GM21786 (cell line): ENCODE data around the gene LRP5.

ENCODE experiments used
- ATAC-seq: cut with Tn5 transposase; IDR thresholded peaks from one replicate; pipeline ENCODE4 v1.9.1; 2021; ENCODE audit not compliant: unreplicated experiment

The LRP5 gene

DNA sequence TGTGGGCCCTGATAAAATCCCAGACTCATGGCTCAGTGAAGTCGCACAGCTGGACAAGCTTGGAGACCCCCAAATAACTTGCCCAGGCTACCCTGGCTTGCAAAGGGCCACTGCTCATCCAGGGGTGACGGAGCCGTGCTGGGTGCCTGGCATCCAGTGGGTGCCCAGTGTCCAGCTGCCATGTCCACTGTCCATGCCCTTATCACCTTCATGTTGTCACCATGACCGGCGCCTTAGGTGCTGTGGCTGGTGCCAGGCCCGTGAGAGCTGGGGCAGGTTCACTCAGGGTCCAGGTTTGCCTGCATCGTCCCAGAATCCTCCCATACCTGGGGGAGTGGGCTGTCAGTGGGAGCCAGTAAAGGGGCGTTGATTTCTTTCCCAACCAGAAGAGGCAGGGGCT lies 57.4 kb downstream of the LRP5 start:
- ATAC-seq = no peak

DNA sequence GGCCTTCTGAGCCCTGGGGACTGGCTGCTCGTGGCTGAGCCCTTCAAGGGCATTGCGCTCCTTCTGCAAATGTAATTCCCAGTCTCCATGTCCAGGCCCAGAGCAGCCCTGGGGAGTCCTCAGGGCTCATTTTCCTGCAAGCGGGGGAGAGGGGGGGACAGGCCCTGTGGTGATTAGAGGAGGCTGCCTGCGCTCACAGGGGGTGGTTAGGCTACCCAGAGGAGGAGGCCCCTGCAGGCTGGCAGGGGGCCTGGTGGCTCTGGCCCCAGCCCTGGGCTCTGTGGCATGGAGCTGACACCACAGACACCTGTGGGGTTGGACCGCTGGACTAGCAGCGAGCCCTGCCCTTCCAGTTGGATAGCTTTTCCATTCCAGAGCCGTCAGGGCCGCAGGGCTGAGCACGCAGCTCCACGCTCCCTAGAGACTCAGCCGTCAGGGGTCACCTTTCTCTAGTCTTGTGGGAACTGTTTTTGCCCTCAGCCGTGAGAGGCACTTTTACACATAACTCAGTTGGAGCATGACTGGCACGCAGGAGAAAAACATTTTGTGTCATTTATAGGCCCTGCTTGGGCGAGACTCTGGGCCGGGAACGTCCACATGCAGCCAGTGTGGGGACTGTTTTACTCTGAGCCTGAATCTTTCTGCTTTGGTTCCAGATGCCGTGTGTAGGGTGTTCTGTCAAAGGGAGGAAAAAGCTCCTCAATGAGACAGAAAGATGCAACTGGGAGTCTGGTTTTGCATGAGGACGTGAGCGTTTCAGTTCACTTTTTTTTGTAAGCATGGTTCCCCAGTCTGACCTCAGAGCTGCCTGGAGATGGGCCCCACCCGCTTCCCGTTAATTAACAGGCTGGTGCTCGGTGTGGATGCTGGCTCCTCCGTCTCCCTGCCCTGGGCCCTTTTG lies 58.1 kb downstream of the LRP5 start:
- peak; percentile 82 for ATAC-seq

DNA sequence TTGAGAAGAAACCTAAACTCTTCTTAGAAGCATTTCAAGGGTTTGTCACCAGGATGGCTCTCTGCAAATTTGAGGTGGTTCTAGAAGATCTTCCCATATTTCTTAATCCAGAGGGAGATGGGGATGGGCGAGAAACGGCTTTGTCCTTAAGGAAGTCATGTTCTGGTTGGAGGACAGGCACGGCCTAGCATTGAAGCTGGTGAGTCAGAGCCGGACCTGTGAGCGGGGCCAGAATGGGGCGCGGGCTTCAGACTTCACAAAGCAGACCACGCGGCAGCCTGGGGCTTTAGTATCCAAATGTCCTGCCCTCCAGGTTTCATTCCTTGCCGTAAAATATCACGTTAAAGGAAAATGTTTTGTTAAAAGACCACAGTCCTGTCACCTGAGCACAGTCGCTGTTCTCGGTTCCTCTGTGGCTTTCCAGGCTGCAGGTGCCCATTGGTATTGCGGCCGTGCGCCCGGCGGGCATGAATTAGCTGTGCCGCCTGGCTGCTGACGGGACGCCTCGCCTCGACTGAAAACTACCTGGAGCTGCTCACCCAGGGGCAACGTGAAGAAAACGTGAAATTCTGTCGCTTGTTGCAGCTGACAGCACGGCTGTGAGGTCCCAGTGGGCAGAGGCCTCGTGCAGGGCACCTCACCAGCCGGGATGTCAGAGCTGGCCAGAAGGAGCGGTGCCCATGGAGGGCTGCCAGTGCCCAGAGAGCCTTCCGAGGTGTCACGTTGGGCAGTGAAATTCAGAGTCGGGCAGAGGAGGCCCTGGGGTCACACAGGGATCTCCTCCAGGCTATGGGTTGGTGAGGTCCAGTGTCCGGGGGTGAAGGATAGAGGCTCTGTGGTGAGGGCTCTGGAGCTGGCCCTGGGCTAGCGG lies 59.0 kb downstream of the LRP5 start:
- ATAC-seq = no peak

DNA sequence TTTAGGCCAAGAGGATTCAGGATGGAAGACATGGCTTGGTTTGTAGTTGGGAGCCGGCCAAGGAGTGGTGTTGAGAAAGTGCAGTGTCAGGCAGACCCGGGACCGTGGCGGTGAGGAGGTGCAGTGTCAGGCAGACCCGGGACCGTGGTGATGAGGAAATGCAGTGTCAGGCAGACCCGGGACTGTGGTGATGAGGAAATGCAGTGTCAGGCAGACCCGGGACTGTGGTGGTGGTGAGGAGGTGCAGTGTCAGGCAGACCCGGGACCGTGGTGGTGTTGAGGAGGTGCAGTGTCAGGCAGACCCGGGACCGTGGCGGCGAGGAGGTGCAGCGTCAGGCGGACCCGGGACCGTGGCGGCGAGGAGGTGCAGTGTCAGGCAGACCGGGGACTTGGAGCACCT lies 59.7 kb downstream of the LRP5 start:
- no peak for ATAC-seq

DNA sequence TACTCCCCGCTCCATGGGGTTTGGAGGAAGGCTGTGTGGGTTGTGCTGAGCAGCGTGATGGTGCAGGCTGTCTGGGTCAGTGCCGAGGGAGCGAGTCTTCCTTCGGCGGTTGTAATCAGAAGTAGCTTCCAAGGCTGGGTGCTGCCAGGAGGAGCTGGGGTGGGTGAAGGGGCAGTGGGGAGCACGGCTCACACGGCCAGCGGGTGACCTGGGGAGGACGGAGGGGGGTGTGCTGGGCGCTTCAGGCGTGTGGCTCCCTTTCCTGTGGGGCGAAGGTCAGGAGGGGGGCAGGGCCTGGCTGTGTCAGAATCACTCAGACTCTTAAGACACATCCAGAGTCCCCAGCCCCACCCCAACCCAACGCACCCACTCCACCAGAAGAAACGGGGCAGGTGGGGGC lies 60.2 kb downstream of the LRP5 start:
- ATAC-seq = no peak

DNA sequence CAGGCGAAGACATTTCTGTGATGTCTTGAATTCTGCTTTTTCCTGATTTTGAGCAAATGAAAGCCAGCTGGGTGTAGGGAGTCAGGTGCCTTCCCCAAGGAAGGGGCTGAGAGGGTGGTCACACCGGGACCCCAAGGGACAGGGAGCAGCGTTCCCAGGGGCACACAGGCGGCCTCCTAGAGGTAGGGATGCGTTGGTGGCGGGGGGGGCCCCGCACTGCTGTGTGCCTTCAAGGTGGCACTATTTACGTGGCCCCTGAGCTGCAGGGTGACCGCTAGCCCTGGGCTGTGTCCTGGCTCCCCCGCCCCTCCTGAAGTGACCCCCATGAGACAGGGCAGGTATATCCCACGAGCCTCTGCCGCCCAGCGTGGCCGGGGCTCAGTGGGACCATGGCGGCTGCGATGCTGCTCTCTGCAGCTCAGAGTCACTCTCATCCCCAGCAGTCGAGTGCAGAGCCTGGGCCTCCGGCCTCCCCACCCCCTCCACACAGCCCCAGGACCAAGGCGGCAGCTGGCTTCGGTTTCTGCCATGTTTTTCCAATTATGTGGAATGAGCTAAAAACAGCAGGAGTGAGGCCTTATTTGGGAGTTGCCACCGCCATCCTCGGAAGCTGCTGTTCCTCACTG lies 60.9 kb downstream of the LRP5 start:
- ATAC-seq = no peak

DNA sequence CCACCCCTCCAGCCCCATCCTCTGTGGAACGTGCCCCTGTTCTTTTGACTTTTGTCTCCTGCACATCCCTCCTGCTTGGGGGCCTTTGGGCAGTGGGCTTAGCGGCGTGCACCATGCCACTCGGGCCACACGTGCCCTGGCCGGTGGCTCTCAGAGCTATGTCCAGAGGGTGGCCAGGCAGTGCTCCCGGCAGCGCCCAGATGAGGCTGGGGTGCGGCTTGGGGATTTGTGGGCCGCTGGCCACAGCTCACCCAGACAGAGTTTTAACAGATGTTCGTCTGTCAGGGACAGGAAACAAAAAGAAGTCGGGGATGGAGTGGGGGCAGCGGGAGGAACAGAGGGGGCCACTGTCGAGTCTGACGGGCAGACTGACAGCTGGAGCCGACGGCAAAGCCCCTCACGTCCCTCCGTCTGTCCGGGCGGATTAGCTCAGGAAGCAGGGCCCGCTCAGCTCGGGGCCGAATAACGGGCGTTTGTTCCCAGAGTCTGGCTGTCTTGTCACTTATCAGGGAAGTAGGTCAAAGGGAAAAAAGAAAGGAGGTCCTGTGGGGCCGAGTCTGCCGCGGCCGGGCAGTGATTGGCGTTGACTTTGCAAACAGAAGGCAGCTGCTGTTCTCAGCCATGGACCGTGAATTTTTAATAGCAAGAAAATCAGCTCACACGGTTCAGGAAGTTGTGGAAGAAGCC lies 61.6 kb downstream of the LRP5 start:
- ATAC-seq = no peak

DNA sequence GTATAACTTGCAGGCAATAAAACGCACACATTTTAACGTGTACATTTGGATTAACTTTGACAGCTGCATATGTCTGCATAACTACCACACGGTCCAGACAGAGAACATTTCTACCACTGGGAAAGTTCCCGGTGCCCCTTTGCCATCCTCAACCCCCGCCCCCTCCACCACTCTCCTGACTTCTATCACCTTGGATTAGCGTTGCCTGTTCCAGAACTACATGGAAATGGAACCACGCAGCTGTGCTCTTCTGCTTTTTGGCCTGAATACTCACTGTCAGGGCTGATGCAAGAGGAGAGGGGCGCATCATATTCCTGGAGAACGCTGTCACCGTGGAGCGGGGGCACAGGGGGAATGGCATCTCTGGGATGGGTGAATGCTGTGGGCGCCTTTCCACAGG lies 62.1 kb downstream of the LRP5 start:
- no peak for ATAC-seq

DNA sequence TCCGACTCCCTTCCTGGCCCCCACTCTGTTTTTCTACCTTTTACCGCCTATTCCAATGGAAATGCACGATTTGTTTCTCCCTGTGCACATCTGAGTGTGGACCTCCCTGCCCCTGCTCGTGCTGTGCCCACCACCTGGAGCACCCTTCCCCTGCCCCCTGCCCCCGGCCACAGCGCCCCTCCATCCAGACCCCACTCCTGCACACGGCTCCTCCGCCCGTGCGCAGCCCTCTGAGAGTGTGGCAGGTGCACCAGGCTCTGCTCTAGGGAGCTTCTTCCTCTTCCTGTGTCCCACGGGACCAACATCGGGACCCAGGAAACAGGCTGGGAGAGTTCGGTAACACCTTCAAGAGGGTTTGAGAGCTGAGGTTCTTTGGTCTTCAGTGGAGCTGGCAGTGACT lies 62.9 kb downstream of the LRP5 start:
- ATAC-seq = no peak

DNA sequence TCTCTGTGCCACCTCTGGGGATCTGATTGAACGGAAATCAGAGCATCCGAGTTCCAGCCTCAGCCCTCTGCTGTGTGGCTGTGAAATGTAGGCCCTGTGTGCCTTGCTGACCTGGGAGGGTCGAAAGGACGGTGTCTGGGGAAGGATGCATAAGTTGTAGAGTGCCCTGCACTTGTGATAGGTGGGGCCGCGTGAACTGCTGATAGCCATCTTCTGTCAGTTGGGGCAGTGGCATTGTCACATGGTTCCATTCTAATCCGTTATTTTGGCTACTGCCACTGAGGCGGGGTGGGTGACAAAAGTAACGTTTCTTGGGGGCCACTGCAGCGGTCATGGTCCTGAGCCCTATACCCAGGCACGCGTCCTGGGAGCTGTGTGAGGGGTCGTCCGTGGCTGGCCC lies 63.4 kb downstream of the LRP5 start:
- ATAC-seq = no peak

DNA sequence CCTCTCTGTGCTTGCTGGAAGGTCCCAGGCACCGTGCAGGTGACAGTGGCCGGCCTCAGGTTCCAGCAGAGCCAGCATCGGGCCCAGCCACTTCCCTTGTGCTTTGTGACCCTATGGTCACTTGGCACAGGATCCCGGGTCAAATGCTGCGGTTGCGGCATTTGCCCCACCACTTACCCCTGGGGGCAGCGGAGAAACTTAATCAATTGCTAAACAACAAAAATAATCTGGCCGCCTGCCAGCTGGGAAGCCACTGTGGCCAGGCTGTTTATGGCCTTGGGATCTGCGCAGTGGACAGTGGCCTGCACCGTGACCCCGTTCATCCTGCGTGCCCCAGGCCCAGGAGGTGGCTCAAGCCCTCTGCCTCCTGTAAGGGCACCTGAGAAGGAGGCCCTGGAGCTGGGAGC lies 65.0 kb downstream of the LRP5 start:
- ATAC-seq = no peak

DNA sequence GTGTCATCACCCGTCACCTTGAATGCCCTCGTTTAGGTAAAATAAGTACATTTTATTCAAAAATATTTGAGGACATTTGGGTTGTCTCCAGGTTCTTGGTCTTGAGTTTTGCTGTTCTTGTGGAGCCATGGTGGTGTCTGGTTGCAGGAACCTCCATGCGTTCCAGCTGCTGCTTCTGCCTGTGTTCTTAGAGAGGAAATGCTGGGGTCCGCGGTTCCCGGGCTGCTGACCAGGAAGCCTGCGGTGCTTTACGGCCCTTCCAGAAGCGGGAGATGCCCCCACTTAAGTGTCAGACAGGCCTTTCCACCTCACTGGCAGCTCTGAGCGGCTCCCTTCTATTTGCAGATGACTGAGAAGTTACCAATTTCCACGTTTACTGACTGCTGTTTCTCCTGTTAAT lies 66.8 kb downstream of the LRP5 start:
- ATAC-seq = no peak

DNA sequence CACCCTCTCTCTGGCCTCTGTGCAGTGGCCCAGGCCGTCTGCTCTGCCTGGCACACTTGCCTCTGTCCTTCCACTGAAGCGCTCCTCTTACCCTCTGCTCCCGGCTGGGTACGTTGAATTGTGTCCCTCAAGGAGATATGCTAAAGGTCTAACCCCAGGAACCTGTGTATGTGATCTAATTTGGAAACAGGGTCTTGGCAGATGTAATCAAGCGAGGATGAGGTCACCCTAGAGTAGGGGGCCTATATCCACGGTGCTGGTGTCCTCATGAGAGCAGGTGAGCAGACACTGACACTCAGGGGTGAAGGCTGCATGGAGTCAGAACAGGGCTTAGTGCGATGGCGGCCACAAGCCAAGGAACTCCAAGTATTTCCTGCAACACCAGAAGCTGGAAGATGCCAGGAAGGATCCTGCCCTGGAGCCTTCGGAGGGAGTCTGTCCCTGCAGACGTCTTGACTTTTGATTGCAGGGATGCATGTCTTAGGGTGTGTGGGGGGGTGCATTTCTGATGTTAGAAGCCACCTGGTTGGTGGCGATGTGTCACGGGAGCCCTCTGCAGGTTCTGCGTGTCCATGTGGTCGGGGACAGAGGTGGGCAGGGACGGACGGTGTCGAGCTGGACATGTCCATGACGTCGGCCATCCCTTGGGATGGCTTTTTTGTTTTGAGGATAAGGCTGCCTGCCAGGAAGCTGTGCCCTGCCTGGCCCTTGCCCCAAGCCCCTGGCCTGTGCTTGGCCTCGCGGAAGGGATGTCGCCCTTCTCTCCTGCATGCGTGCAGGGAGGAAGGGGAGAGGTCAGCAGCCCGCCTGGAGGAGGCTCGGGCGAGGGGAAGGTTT lies 68.6 kb downstream of the LRP5 start:
- ATAC-seq = no peak

DNA sequence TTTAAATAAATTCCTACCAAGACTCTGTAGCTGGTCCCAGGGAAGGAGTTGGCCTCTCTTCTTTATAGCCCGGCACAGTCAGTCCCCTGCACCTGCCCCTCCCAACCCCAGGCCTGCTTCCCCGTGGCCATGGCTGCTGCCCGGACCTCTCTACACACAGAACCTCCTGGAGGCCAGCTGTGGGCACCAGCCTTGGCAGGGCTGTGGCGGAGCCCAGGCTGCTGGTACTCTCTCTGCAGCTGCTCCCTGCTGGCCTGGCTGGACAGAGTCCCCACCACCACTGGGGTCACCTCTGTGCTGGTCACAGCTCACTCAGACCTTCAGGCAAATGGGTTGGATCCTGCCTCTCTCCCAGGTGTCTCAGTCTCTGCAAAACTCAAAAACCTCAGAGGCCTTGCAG lies 69.3 kb downstream of the LRP5 start:
- no peak for ATAC-seq

DNA sequence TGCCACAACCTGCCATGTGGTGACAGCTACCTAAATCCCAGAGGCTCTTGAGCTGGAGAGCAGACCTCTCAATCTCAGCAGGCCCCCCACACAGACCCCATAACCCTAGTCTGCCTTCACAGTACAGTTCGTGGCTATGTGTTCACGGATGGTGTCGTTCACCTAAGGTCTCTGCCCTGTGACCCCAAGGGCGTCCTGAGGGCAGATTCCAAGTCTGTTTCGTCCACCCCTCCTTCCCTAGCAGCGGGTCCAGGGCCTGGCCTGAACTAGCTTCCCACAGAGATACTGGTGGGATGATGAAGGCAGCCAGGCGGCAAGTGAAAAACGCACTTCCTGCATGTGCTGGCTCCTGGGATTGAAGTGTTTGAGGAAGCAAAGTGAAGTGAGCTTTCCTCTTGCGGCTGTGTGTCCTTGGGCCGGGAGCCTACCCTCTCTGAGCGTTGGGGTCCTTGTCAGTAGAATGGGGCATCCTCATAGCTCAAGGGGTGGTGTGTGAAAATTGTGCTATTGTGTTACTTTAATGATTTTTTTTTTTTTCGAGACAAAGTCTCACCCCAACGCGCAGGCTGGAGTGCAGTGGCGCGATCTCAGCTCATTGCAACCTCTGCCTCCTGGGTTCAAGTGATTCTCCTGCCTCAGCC lies 70.1 kb downstream of the LRP5 start:
- no peak for ATAC-seq

DNA sequence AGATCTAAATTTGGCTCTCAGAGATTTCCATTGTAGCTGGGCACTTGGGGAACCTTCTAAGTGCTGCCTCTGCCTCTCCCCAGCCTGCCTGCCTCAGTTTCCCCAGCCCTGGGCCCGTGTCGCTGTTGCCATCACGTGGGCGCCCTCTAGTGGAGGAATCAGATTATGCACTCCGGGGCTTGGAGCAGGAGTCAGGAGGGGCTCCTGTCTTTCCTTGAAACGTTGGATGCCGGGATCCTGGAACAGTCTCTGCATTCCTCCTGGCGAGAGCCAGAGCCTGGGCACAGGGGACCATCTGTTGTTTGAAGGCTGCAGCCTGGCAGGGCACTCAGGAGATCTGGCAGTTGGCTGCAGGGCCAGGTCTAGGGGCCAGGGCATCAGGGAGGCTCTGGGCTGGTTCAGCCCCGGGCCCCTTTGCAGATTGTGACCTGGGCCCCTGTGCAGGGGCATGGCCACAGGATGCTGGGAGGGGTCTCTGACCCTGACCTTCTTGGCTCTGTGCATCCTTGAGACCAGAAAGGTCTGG lies 71.6 kb downstream of the LRP5 start:
- ATAC-seq = no peak

DNA sequence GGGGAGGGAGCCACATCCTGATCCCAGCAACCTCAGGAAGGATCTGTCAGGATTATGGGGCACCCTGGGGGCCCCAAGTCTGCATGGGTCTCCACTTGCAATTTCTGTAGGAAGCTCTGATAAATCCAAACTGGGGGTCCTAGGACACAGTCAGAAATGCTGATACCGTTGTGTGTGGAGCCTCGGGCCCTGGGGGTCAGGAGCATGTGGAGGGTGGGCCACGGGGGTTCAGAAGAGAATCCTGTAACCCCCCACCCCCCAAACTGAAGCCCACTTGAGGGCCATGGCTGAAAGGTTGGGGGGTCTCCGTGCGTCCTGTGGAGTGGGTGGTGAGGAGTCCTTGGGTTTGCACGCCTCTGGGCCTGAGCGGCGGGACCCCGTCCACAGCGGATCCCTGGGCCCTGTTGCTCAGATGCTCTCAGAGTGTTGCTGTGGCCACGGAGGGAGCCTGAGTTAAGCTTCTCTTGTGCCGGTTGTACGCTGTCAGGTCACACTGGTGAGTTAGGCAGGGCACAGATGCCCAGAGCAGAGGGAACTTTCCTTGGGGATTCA lies 72.2 kb downstream of the LRP5 start:
- no peak for ATAC-seq

DNA sequence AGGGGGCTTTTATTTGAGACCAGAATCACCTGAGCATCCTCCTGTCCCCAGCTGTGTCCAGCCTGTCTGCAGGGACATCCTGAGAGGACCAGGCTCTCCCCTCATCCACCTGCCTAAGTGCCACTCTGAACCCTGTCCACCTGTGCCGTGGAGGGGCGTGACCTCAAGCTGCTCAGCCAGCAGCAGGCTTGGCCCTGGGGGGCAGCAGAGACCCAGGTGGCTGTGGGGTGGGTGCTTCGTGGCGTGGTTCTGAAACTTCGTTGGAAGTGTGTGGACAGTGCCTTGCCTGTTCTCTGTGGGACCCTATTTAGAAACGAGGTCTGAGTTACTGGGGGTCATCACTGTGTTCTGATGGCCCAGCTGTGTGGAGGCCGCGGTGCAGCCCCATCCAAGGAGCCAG lies 72.7 kb downstream of the LRP5 start:
- ATAC-seq = no peak

DNA sequence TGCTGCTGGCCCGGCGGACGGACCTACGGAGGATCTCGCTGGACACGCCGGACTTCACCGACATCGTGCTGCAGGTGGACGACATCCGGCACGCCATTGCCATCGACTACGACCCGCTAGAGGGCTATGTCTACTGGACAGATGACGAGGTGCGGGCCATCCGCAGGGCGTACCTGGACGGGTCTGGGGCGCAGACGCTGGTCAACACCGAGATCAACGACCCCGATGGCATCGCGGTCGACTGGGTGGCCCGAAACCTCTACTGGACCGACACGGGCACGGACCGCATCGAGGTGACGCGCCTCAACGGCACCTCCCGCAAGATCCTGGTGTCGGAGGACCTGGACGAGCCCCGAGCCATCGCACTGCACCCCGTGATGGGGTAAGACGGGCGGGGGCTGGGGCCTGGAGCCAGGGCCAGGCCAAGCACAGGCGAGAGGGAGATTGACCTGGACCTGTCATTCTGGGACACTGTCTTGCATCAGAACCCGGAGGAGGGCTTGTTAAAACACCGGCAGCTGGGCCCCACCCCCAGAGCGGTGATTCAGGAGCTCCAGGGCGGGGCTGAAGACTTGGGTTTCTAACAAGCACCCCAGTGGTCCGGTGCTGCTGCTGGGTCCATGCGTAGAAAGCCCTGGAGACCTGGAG lies 74.1 kb downstream of the LRP5 start:
- ATAC-seq = no peak
